Forelimb muscle (tissue), 1 donor: ENCODE measurements around the gene JAKMIP2. TPM values are rescaled to one million over a fixed set of nuclear protein-coding genes. Genes with fewer than 3 reads are reported as not detected.
"Not testable (repeated sequence)": the region's sequence is repeated elsewhere in the genome, so short reads cannot be mapped to it uniquely, and the experiment has no call there.

Experiments
- DNase-seq: peaks from one replicate; pipeline ENCODE4 v3.0.0-alpha.2; 2013; ENCODE audit warnings: low read depth
- polyA plus RNA-seq: library from polyadenylated mRNA; unstranded; fragments of 120-200 nt; gene quantifications from one replicate; pipeline ENCODE4 v1.2.1, GENCODE V29; 2013; ENCODE audit not compliant: insufficient read length

Gene JAKMIP2
- polyA plus RNA-seq, 1 donor = 1.4 TPM

GRCh38 chr5:147611483-147611882 is 171.0 kb downstream of the JAKMIP2 start:
- no peak for DNase-seq

- DNase-seq = no peak
These were observed 171.7 kb downstream of the JAKMIP2 start for GRCh38 chr5:147610798-147611197.

- DNase-seq = no peak
These were observed 180.9 kb downstream of the JAKMIP2 start for GRCh38 chr5:147601652-147602051.

- DNase-seq = no peak
These were observed 191.4 kb downstream of the JAKMIP2 start for GRCh38 chr5:147591120-147591519.

- no peak for DNase-seq
These were observed 192.4 kb downstream of the JAKMIP2 start for GRCh38 chr5:147590096-147590495.

- no peak for DNase-seq
These were observed 195.7 kb downstream of the JAKMIP2 start for GRCh38 chr5:147586832-147587231.

GRCh38 chr5:147586221-147586620 is 196.3 kb downstream of the JAKMIP2 start:
- no peak for DNase-seq

GRCh38 chr5:147582272-147582671 is 200.3 kb downstream of the JAKMIP2 start:
- DNase-seq = not testable (repeated sequence)

- not testable (repeated sequence) for DNase-seq
These were observed 202.1 kb downstream of the JAKMIP2 start for GRCh38 chr5:147580418-147580817.

GRCh38 chr5:147578228-147579024 is 204.1 kb downstream of the JAKMIP2 start:
- no peak for DNase-seq

- no peak for DNase-seq
These were observed 205.6 kb downstream of the JAKMIP2 start for GRCh38 chr5:147576646-147577535.

- no peak for DNase-seq
These were observed 206.9 kb downstream of the JAKMIP2 start for GRCh38 chr5:147575598-147575997.

GRCh38 chr5:147573211-147573610 is 209.3 kb downstream of the JAKMIP2 start:
- DNase-seq = no peak

- DNase-seq = no peak
These were observed 213.7 kb downstream of the JAKMIP2 start for GRCh38 chr5:147568710-147569406.

- no peak for DNase-seq
These were observed 214.5 kb downstream of the JAKMIP2 start for GRCh38 chr5:147567917-147568598.

- DNase-seq = no peak
These were observed 217.0 kb downstream of the JAKMIP2 start for GRCh38 chr5:147565524-147565923.

- no peak for DNase-seq
These were observed 218.4 kb downstream of the JAKMIP2 start for GRCh38 chr5:147564124-147564486.

- DNase-seq = no peak
These were observed 218.9 kb downstream of the JAKMIP2 start for GRCh38 chr5:147563466-147564123.

GRCh38 chr5:147561435-147561834 is 221.1 kb downstream of the JAKMIP2 start:
- DNase-seq = no peak

GRCh38 chr5:147560718-147561331 is 221.7 kb downstream of the JAKMIP2 start:
- DNase-seq = peak; percentile 72

- no peak for DNase-seq
These were observed 222.8 kb downstream of the JAKMIP2 start for GRCh38 chr5:147559749-147560148.
